Jurkat, Clone E6-1 (cell line): Measurements from ENCODE around the gene CDK14.

Experiments used
- DNase-seq: peaks from one replicate; pipeline ENCODE4 v3.0.0-alpha.2; 2011; ENCODE audit warnings: low read depth, low spot score
- H3K4me3 ChIP-seq: 2 replicates; pipeline ENCODE4 v1.5.1; 2011; ENCODE audit warnings: mild to moderate bottlenecking, low read length, control low read depth, moderate library complexity

CDK14 gene

GRCh38 chr7:91228927-91229558 is 632.9 kb downstream of the CDK14 start:
- H3K4me3 ChIP-seq = no peak overlapping the region
- DNase-seq = no peak

DNA sequence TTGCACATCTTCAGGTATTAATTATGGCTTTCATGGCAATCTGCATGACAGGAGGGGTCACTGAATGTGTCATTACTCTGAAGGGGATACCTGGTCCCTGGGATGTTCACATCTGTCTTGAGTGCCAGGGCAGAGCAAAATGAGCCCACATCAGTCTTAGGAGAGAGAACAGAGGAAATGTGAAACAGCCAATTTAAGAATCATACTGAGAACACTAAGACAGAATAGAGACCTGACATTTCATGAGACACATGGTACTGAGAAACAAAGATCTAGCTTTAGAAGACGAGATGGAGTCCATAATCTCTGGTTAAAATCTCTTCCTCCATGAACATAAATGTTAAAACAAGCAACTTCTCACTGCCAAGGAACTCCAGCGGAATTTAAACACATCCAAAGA is 634.0 kb downstream of the CDK14 start:
- no peak overlapping the region for H3K4me3 ChIP-seq
- no peak for DNase-seq

DNA sequence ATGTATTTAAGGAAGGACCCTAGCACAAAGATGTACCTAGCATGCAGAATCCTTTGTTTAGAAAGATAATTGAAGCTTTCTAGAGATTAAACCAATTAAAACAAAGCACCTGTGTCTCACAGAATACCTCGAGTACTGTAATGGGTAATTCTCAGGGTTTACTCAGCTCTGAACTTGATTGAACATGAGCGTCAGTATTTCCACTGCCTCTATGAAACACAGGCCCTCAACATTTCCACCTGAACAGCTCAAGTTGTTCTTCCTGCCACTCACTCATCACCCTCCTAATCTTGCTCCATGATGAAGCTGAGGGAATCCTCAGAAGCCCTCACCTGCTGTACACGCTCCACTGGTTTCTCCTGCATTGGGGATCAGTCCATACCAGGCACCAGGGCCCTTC is 634.4 kb downstream of the CDK14 start:
- DNase-seq = no peak

GRCh38 chr7:91233212-91233611 is 637.1 kb downstream of the CDK14 start:
- DNase-seq = no peak
- no peak overlapping the region for H3K4me3 ChIP-seq

More for the DNA sequence above, 634.4 kb downstream of the CDK14 start:
- H3K4me3 ChIP-seq = no peak overlapping the region

- no peak for DNase-seq
Measured at GRCh38 chr7:91235211-91235832, 639.2 kb downstream of the CDK14 start.

GRCh38 chr7:91239171-91239604 is 643.1 kb downstream of the CDK14 start:
- DNase-seq = no peak
- no peak overlapping the region for H3K4me3 ChIP-seq

More at GRCh38 chr7:91235211-91235832, 639.2 kb downstream of the CDK14 start:
- no peak overlapping the region for H3K4me3 ChIP-seq

- H3K4me3 ChIP-seq = no peak overlapping the region
- no peak for DNase-seq
Measured at GRCh38 chr7:91239772-91240171, 643.7 kb downstream of the CDK14 start.

- no peak for DNase-seq
- H3K4me3 ChIP-seq = no peak overlapping the region
Measured at GRCh38 chr7:91240376-91240941, 644.3 kb downstream of the CDK14 start.

DNA sequence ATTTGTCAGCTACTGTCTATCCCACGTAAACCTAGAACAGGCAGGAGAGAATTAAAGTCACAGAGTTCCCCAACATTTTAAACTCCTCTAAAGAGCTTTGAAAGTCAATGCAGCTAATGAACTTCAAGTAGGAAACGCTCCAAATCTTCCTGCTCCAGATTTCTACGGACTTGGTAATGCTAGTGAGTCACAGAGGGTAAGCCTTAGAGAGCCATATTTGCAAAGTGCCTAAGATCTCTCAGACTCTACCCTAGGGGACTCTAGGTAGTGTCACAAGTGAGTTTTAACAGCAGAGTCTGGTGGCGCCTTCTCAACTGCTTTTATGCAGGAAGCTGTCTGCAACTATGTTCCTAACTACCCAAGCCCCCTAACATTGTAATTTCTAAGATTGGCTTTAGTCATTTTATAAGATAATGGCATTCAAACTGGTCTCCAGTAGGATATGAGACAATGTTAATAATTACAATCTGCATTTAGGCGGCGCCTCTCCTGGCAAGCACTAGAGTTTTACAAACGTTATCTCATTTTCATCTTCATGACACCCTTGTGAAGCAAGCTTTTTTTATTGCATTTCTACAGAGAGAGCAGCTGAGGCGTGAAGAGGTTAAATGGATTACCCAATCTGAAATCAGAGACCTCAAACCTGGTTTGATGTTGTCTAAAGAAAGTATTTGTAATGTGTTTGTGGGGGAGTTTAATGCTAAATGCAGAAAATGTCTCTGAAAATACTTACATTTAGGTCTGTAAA is 646.1 kb downstream of the CDK14 start:
- H3K4me3 ChIP-seq = no peak overlapping the region
- no peak for DNase-seq

GRCh38 chr7:91243591-91244301 is 647.6 kb downstream of the CDK14 start:
- no peak for DNase-seq
- no peak overlapping the region for H3K4me3 ChIP-seq

GRCh38 chr7:91247500-91247899 is 651.4 kb downstream of the CDK14 start:
- H3K4me3 ChIP-seq = no peak overlapping the region
- no peak for DNase-seq

DNA sequence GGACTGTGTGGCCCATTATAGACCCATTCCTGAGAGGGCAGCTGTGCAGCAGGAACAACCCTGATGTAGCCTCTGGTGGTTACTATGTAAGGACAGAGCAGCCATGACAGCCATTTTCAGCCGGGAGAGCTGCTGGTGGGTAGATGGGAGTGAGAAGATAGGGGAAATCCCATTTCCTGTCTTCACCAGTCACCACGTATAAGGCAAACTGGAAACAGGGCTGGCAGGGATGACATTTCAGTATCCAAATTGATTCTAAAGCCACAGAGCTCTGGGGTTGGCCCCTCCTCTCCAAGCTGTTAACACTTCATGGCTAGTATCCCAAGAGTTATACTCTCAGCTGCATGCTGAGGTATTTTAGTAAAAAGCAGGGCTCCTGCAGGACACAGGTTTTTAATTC is 652.9 kb downstream of the CDK14 start:
- no peak overlapping the region for H3K4me3 ChIP-seq
- DNase-seq = no peak

- no peak overlapping the region for H3K4me3 ChIP-seq
- no peak for DNase-seq
Measured at GRCh38 chr7:91249506-91250233, 653.5 kb downstream of the CDK14 start.

GRCh38 chr7:91250706-91251105 is 654.6 kb downstream of the CDK14 start:
- DNase-seq = no peak
- no peak overlapping the region for H3K4me3 ChIP-seq

DNA sequence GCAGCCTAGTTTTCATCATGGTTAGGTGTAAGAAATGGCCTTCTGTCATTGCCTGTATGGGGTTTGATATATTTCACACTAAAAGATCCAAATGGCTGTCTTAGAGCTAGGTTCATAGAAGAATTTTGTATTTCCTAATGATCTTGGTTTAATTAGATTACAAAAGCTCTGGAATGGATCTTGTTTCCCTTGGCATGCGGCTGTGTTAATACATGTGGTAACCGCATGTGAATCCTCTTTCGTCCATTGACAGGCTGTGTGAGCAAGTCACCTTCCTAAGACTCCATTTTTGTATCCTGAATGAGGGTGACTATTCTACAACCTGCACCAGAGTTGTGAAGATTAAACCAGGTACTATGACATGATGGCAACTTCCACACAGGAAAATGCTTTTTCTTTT is 655.8 kb downstream of the CDK14 start:
- no peak for DNase-seq
- H3K4me3 ChIP-seq = no peak overlapping the region
